ENCODE measurements around the gene JMJD8. TPM values are rescaled to one million over a fixed set of nuclear protein-coding genes. Genes with fewer than 3 reads are reported as not detected.

JMJD8 gene, protein sequence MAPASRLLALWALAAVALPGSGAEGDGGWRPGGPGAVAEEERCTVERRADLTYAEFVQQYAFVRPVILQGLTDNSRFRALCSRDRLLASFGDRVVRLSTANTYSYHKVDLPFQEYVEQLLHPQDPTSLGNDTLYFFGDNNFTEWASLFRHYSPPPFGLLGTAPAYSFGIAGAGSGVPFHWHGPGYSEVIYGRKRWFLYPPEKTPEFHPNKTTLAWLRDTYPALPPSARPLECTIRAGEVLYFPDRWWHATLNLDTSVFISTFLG
- total RNA-seq (2022; extraction: Qiagen RNA extraction; ENCODE audit: low read depth), result 68.3 to 83.7 TPM (median 79.8 TPM) in 5 replicates

DNA sequence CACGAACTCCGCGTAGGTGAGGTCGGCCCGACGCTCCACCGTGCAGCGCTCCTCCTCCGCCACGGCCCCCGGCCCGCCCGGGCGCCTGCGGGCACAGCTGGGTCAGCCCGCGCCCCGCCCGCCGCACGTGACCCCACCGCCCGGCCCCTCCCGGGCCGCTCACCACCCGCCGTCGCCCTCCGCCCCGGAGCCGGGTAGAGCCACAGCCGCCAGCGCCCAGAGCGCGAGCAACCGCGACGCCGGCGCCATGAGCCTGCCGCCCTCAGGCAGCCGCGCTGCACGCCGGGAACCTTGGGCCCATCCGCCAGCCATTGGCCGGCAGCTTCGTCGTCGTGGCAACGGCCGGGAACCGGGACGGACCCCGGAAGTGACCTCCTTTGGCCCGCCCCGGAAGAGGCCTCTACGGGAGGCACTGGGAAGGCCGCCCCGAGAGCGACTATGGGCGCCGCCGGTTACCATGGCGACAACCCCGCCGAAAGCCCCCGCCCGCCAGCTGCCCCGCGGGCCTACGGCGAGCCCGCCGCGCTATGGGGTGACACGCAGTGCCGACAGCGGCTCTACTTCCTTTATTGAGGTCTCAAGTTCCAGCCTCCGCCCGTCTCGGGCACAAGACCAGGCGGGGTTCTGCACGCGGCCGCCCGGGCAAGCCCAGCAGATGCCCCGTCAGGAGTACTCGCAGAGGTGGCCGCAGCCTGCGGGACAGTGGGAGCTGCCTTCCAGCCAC lies at the start of gene JMJD8:
JMJD8 (minus strand) TSS at position 264 of the 724 bp plus-strand sequence; CDS start at position 249, 15 bp downstream.

DNA sequence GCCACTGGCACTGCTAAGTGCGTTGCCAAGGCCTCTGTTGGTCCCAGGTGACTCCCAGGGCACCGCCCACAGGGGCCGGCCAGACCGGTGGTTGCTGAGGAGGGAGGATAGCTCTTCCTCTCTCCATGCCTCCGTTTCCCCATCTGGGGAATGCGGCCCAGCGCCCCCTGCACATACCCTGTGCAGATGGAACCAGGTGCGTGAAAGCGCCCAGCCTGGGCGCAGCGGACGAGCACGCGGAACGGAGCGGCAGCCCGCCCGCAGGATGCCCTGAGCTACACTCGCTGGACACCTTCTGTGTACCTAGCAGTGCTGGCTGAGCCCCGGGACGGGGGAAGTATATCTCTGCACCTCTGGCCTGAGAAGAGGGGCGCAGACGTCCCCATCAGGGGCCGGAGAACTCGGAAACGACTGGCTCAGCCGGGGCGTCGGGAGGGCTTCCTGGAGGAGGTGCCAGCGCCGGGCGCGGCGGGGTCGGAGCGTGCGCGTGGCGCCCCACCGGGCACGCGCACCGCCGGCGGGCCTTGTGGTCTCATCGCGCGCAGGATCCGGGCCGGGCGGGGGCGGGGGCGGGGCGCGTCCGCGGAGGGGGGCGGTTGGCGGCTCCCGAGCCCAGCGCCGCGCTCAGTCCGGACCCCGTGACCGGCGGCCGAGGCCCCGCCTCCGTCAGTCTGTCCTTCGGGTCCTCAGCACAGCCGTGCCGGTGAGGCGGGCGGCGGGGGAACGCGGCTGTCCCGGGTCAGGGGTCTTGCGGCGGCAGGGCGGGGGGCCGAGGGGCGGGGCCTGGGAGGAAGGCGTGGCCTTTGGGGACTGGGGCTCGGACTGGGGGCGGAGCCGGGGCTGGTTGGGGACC lies 42.5 kb upstream of the JMJD8 start, which contains the start of the genes CCDC78 and HAGHL:
CCDC78 (minus strand) TSS at position 6 of the 853 bp plus-strand sequence. CDS start 76 bp downstream, outside the sequence.
HAGHL (plus strand) TSS at position 669 of the 853 bp plus-strand sequence. CDS start 404 bp downstream, outside the sequence.

DNA sequence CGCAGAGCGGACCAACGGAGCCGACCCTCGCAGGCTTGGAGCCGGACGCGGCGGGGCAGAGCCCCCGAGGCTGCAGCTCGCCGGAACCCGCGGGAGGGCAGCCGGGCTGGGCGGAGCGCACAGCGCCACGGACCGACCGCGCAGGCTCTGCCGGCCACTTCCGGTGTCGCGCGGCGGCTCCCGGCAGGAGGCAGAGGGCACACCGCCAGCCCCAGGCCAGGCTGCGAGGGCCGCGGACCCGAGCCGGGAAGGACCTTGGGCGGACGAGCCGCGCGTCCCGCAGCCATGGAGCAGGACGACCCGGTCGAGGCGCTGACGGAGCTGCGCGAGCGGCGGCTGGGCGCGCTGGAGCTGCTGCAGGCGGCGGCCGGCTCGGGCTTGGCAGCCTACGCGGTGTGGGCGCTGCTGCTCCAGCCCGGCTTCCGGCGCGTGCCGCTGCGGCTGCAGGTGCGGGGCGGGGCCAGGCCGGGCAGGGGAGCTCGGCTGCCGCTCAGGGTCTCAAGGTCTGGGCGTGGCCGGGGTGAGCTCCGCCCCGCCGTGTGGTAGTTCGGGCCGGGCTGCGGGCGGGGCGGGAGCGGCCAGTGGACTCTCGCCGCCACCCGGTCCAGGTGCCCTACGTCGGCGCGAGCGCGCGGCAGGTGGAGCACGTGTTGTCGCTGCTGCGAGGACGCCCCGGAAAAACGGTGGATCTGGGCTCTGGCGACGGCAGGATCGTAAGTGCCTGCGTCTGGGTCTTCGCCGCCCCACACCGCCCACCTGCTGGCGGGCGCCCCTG lies 37.0 kb upstream of the JMJD8 start, which contains the start of gene ANTKMT:
ANTKMT (plus strand) TSS at position 157 of the 775 bp plus-strand sequence; CDS start at position 286, 129 bp downstream.

DNA sequence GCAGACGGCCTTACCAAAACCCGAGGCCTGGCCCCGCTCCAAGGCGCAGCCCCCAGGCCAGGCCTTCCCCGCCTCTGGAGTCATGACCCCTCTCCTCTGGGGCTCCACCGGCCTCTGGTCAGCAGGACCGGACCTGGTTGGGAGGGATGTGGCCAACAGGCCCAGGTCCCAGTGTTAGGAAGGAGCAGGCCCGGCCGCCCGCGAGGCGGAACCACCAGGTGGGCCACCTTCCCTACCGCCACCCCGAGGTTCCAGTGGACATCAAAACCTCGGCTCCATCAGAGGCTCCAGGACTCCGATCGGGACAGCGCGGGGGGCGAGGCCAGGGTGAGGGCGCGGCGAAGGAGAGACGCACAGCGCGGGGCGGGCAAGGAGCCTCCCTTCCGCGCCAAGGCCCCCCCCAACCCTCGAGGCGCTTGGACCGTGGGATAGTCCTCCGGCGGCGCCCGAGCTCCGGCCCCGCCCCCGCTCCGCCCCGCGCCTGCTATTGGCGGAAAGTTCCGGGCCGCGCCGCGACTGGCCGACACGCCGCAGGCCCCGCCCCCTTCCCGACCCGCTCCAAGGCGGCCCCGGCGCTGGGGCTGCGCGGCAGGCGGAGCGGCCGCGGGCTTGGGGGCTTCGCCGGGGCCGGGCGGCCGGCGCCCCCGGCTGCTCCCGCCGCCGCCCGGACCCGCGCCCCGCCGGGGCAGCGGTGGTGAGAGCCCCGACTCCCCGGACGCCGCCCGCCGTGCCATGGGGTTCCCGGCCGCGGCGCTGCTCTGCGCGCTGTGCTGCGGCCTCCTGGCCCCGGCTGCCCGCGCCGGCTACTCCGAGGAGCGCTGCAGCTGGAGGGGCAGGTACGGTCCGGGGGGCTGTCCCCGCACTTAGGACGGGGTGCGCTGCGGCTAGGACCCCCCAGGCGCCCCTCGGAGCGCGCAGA lies 30.7 kb upstream of the JMJD8 start, which contains the start of gene METRN:
METRN (plus strand) TSS at position 561 of the 919 bp plus-strand sequence; CDS start at position 733, 172 bp downstream.

DNA sequence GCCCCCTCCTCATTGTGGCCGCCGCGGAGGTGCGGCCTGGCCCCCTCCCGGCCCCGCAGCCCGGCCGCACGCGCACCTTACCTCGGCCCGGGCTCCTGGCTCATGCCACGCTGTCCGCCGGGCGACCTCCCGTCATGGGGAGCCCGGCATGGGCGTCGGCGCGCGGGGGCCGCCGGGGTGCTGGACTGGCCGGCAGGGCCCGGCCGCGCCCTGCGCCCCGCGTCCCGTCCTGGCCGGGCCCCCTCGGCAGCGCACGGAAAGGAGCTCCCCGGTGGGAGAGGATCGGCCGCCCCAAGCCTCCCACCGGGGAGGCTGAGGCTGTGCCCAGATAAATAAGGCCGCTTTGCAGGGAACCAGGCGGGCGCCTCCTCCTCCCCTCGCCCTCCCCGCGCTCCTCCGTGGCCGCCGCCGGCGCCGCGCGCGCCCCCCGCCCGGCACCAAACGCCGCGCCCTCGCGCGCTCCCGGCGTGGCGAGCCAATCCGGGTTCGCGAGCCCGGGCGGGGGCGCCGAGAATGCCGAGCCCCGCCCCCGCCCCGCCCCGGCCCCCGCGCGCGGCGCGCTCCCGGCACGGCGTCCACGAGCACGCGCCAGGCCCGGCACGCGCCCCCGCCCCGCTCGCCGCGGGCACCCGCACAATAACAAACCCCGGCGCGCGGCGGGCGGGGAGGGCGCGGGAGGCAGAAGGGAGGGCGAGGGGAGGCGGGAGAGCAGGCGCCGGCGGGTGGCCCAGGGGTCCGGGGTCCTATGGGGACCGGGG lies 21.5 kb upstream of the JMJD8 start, which contains the start of gene FBXL16:
FBXL16 (minus strand) TSS at position 371 of the 758 bp plus-strand sequence. CDS start 8,396 bp downstream, outside the sequence.

DNA sequence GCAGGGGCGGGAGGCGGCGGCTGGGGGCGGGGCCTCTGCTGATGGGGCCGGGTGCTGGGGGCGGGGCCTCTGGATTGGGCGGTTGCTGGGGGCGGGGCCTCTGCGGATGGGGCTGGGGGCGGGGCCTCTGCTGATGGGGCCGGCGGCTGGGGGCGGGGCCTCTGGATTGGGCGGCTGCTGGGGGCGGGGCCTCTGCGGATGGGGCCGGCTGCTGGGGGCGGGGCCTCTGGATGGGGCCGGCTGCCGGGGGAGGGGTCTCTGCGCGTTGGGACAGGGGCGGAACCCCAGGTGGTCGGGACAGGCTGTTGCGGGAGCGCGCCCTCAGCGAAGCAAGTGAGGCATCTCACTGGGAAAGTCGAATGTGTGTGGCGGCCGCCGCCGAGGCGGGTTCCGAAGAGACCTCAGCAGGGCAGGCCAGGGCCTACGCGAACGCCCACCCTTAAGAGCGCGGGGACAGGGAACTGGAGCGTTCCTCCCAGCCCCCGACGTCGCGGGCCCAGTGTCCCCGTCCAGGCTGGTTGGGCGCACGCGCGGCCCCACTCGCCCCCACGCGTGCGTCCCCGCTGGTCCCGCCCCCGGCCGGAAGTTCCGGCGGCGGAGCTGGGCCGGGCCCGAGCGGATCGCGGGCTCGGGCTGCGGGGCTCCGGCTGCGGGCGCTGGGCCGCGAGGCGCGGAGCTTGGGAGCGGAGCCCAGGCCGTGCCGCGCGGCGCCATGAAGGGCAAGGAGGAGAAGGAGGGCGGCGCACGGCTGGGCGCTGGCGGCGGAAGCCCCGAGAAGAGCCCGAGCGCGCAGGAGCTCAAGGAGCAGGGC lies 4.1 kb downstream of the JMJD8 start, which contains the start of gene STUB1:
STUB1 (plus strand) TSS at position 597 of the 811 bp plus-strand sequence; CDS start at position 713, 116 bp downstream.

DNA sequence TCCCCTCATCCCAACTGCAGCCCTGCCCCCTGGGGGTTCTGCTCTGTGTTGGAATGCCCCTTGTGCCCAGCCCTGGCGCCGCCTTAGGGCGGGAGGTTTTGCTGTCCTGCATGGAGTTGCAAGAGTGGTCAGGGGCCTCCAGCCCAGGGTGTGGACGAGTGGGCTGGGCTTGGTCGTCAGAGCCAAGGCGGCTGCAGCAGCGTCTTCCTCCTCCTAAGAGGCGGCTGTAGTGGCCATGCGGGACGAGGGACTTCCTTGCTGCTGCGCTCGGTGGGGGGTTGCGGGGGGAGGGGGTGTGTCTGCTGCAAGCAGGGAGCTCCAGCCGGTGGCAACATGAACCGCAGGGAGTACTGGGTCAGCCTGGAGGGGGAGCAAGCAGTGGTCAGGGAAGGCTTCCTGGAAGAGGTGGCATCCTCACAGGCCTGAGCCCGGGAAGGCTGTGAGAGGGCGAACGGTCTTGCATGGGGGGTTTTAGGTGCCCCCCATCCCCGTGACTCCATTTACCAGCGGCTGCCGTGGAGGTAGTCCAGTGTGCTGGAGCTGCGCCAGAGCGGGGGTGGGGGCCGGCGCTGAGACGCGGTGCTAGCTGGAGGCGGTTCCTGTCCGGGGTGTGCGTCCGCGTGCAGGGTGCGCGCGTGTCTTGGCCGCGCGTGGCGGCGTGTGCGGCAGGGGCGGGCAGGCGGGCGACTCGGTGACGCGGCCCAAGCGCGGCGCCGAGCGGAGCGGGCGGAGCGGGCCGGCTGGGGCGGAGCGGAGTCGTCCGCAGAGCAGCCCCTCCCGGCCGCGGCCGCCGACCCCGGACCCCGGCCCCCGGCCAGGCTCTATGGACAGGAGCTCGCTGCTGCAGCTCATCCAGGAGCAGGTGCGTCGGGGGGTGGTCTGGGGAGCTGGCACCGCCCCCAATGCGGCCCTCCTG lies 8.9 kb downstream of the JMJD8 start, which contains the start of gene RHBDL1:
RHBDL1 (plus strand) TSS at position 704 of the 916 bp plus-strand sequence; CDS start at position 824, 120 bp downstream.

DNA sequence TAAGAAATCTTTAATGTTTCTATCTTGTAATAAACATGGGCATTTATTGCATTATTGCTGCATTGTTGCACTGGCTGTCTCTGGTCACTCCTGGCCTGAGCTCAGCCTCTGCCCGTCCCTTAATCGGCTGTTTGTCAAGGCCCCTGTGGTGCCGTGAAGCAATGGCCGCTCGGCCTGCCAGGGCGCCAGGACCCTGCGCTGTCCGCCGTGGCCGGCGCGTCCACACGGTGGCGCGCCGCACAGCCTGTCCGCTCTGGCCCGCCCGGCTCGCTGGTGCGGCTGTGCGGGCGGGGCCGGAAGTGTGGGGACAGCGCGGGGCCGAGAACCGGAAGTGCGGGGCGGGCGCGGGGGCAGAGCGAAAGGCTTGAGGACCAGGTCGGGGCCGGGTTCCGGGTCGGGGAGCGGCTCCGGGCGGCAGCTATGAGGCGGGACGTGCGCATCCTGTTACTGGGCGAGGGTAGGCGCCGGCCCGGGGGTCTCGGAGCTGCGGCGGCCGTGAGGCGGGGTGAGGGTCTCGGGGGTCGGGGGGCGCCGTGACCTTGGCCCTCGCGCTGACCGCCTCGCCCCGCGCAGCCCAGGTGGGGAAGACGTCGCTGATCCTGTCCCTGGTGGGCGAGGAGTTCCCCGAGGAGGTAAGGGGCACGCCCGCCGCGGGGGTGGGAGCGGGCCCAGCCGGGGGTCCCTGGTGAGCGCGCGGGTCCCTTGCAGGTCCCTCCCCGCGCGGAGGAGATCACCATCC lies 16.2 kb downstream of the JMJD8 start, which contains the start of gene RHOT2:
RHOT2 (plus strand) TSS at position 353 of the 739 bp plus-strand sequence; CDS start at position 421, 68 bp downstream.

DNA sequence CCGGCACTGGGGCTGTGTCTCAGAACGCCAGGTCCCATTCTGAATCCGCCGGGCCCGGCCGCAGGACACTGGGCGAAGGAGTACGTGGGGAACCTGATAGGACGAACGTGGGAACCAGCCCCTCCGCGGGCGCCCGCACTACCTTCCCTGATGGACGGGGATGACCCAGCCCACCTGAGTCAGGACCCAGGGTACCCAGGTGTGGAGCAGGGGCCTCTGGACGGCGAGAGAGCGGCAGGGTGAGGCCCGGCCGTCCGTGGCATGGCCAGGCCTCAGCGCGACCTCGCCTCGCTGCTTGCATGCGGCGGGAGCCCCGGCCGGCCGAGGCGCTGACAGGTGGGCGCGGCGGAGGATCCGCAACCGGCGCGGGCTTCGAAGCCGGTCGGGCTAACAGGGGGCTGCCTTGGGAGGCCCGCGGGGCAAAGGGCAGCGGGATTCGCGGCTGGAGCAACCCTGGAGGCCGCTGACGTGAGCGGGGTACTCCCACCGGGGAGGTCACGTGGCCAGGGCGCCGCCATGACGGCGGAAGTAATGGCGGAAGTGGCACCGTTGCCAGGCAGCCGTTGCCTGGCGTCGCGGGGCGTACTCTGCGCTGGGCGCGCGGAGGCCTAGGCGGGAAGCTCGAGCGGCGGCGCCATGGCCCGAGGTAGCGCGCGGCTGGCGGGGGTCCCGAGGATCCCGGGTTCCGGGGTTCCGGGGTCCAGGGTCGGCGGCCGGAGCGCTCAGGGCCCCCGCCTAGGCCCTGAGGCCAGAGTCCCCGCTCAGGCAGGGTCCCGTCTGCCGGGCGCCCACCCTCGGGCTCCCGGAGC lies 35.1 kb downstream of the JMJD8 start, which contains the start of gene WDR90:
WDR90 (plus strand) TSS at position 585 of the 809 bp plus-strand sequence; CDS start at position 637, 52 bp downstream.

DNA sequence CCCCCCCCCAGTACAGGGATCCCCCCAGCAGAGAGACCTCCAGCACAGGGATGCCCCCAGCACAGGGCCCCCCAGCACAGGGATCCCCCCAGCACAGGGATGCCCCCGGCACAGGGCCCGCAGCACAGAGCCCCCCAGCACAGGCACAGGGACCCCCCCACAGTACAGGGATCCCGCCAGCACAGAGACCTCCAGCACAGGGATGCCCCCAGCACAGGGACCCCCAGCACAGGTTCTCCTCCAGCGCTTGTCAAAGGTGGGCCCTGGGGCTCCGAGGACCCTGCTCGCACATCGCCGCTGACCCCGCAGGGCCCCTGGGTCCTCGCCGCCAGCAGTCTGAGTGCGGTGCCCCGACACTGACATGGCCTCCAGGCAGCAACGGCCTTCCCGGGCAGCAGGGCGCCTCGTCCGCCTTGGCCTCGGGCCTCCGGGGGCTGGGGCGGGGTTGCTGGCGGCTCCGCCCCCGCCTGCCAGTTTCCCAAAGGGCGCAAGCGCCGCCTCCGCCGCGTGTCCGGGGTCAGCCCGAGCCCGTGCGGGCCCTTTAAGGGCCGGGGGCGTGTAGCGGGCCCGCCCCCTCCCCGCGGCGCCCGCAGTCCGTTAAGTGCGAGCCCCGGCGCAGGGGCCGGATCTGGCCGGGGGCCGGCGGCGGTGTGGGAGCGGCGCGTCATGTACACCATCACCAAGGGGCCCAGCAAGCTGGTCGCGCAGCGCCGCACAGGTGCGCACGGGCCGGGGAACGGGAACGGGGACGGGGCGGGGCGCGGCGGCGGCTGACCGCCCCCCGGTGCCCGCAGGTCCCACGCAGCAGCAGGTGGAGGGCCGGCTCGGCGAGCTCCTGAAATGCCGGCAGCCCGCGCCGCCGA lies 42.6 kb downstream of the JMJD8 start, which contains the start of gene MCRIP2:
MCRIP2 (plus strand) TSS at position 503 of the 863 bp plus-strand sequence; CDS start at position 667, 164 bp downstream.

DNA sequence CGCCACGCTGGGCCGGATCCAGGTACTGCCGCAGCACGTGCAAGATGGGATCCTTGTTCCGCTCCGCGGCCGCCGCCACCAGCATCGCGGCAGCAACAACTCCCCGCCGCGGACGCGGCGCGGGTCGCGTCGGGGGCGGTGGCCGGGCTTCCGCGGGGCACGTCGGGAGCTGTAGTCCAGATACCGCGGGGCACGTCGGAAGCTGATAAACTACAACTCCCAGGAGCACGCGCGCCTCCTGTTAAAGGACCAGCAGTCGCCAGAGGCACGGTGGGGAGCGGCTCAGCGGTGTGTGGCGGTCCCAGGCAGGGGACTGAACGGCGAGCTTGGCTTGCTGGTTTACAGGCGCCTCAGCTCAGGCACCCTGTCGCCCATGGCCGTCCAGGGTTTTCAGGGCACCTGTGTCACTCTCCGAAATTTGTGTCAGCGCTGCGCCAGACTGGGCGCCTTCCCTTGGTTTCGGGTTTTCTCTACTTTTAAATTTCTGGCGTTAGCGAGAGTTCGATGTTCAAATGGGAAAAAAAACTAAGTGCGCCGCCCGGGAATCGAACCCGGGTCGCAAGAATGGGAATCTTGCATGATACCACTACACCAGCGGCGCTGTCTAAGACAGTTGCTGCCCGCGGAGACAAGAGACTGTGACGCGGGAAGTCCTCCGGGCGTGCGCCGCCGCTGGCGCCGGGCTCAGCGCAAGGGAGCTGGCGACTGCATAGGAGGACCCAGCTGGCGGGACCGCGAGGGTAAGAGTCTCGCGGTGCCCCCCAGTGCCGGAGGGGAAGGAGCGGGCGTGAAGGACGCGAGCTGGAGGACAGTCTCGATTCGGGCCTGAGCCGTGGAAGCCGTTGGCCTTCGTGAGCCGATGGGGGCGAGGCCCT lies 47.7 kb downstream of the JMJD8 start, which contains the start of gene METTL26:
METTL26 (minus strand) TSS at position 100 of the 875 bp plus-strand sequence; CDS start at position 85, 15 bp downstream.

All from A549 treated with CpdA at 1 μM for 4 hours (cell line).